Colon (tissue), 2 donors: ENCODE data around the gene TEAD3.

Experiments
- FAIRE-seq: peaks from 2 replicates; lab custom pipeline; 2012; peaks lifted over from hg19 to GRCh38; lab: Jason Lieb, UNC
- donor health status: control.
- donor health status: control.

The TEAD3 gene

DNA sequence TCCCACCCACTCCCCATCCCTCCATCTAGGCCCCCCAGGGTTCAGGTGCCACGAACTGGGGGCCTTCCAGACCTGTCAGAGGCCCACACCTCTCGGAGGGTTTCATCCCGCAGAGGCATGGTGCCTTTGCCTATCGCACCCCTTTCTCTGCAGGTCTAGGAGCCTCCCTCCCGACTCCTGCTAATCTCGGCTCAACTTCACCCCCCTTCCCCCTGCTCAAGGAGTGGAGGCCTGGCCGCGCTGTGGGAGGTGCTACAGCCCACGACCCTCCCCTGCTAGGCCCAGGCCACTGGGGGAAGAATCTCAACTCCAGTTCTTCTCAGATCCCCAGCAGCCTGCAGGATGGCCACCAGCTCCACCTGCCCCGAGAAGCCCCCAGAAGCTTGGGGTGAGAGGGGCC, 15.9 kb upstream of the TEAD3 start, which contains the start of gene TULP1:
Gene TULP1, minus strand, starts transcription at position 157 of the 400 bp plus-strand sequence. Its CDS starts 38 bp downstream, at position 119.
- no peak for FAIRE-seq

- FAIRE-seq = no peak
These were observed 15.1 kb upstream of the TEAD3 start for GRCh38 chr6:35512006-35512405.

GRCh38 chr6:35511562-35511941, 14.7 kb upstream of the TEAD3 start:
- no peak for FAIRE-seq

GRCh38 chr6:35510916-35511561, 14.2 kb upstream of the TEAD3 start:
- FAIRE-seq = no peak

DNA sequence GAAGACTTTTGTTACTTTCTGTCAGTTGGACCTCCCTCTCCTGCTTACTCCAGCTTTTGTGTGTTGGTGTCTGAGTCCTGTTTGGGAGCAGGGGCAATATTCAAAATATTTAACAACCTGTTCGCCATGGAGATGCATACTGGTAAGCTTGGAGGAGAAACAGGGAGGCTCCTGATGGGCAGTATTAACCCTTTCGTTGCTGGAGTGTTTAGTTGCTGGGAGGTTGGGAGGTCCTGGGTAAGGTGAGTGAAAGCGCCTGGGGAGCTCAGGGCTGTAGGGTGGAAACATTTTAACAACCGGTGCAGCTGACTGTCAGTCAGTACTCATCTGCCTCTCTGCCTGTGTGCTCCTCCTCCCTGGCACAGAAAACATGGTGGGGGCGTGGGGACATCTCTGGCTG, 11.7 kb upstream of the TEAD3 start:
- FAIRE-seq = no peak

DNA sequence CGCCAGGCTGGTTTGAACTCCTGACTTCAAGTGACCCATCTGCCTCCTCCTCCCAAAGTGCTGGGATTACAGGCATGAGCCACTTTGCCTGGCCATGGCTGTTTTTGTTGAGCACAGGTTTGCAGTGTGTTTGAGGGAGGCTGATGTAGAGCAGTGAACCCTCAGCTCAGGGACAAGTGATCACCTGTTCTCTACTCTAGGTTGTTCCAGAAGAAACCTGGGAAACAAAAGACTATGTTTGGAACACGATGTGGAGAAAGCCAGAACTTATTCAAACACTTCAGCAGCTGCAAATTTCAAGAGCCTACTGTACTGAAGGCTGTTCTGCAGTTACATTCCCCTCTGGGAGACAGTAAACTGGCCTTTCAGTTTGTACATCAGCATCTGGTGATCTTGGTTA, 11.1 kb upstream of the TEAD3 start:
- no peak for FAIRE-seq

DNA sequence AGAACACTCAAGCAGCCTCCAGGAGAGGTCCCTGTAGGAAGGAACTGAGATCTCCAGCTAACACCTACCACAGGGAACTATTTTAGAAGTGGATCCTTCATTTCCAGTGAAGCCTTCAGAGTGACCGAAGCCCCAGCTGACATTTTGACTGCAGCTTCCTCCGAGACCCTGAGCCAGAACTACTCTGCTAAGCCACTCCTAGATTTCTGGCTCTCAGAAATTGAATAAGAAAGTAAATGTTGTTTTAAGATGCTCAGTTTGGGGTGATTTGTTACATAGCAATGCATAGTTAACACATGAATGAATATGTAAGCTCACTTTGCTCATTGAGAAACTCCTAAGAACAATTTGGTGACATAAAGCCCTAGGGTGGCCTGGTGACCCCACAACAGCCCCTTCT, 10.3 kb upstream of the TEAD3 start:
- no peak for FAIRE-seq

- FAIRE-seq = no peak
These were observed 9.7 kb upstream of the TEAD3 start for GRCh38 chr6:35506536-35506935.

DNA sequence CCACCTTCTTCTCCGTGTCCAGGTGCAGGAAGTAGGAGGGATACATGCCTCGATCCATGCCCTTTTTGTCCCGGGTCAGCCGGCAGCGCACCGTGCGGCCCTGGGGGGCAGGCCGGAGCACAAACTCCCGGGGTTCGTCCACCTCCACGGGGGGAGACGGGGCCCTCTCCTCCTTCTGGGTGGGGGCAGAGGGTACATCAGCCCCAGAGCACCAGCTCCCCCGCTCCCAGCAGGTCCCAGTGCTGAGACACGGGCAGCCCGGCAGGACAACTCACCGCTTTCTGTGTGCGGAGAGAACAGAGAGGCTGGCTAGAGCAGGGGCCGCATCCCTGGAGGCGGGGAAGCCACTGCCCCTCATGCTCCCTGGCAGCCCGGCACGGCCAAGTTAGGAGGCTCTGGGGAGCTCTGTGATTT, 9.1 kb upstream of the TEAD3 start:
- FAIRE-seq = no peak

DNA sequence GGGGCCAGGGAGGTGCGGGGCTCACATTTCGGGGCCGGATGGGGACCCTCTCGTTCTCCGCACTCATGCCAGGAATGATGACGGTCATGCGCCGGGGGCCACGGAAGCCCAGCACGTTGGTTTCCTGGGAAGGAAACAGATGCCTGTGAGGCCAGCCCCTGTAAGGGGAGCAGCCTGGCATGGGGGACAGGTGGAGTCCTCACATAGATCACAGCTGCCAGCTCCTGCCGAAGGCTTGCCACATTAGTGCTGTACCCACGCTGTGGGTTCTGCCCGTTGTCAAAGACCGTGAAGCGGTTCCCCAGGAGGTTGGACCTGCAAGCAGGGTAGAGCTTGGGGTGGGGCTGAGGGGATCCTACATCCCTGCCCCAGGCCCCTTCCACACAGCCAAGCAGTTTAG, 6.7 kb upstream of the TEAD3 start:
- no peak for FAIRE-seq

GRCh38 chr6:35501784-35502183, 4.9 kb upstream of the TEAD3 start:
- no peak for FAIRE-seq

DNA sequence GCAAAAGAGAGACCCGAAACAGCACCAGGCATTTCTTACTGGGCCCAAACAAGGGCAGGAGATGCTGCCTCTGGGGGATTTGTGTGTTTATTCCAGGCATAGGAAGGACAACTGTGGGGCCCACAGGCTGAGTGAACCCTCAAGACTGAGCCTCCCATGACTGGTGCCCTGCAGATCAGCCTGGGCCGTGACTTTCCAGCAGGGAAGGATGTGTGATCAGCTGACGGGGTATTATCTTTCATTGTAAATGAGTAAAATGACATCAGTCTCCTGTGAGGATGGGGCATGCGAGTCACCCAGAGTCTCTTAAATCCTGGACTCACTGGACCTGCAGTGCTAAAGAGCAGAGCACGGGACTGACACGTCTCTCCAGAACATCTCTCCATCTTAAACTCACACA, 3.9 kb upstream of the TEAD3 start:
- FAIRE-seq = no peak

- no peak for FAIRE-seq
These were observed 2.5 kb upstream of the TEAD3 start for GRCh38 chr6:35499372-35499771.

GRCh38 chr6:35498422-35499067, 1.7 kb upstream of the TEAD3 start:
- FAIRE-seq = no peak

DNA sequence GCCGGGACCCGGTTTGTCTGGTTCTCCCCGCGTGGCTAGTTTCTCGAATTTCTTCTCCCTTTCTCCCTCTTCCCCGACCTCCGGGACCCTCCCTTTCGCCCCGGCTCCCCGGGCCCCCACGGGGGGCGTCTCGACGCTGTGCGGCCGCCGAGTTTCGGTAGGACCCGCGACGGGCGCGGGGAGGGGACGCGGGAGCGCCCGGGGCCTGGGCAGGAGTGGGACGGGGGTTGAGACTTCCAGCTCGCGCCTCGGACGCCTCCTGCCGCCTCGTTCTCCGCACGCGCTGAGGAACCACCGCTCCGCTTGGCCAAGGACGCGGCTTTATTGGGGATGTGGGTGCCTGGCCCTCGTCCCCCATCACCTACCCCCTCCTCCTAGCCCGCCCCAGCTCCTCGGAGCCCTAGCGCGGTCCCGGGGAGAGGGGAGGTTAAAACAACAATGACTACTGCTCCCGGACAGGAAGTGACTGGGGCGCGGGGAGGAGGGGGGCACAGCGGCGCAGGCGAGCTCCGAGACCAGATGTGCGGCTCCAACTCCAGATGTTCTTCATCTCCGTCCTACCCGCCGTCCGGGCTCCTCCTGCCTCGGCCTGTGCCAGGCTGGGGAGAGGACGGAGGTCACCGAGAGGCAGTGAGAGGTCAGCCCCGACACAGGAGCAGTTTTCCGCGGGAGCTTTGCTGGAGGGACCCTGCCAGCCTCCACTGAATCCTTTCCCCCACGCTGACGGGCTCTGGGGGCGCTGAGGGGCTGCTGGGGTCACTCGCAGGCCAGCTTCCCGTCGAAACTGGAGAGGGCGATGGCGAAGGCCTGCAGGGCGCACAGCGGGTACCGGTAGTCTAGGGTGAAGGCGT, 917 bp upstream of the TEAD3 start:
- FAIRE-seq = no peak

DNA sequence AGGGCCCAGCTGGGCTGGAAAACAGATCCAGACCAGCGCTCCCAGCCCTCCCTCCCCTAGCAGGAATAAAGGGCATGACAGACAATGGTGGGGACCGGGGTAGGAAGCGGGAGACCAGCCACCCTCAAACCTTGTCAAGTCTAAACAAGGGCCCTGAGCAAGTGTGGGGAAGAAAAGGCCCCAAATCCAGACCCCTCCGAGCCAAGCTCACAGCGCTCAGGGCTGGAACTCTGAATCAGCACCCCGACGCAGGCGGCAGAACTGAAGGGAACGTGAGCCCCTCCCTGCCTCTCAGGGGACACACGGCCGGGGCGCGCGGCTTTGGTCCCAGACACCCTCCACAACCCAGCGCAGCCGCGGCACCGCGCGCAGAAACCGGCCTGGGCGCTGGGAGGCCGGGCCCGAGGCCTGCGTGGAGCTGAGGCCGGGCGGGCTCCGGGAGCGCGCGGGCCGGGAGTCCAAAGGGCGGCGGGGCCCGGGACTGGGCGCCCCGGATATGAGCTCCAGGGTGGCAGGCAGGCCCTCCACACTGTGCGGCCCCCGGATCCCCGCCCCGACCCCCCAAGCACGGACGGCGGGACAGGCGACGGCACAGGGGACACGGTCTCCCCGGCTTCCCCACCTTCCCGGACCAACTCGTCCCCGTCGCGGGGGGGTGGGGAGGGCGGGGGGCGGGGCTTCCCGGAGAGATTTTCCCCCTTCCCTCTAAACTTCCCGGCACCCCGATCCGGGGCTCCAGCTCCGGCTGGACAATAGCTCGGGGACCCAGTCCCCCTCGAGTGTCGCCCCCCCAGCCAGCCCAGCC, 641 bp downstream of the TEAD3 start:
- no peak for FAIRE-seq

DNA sequence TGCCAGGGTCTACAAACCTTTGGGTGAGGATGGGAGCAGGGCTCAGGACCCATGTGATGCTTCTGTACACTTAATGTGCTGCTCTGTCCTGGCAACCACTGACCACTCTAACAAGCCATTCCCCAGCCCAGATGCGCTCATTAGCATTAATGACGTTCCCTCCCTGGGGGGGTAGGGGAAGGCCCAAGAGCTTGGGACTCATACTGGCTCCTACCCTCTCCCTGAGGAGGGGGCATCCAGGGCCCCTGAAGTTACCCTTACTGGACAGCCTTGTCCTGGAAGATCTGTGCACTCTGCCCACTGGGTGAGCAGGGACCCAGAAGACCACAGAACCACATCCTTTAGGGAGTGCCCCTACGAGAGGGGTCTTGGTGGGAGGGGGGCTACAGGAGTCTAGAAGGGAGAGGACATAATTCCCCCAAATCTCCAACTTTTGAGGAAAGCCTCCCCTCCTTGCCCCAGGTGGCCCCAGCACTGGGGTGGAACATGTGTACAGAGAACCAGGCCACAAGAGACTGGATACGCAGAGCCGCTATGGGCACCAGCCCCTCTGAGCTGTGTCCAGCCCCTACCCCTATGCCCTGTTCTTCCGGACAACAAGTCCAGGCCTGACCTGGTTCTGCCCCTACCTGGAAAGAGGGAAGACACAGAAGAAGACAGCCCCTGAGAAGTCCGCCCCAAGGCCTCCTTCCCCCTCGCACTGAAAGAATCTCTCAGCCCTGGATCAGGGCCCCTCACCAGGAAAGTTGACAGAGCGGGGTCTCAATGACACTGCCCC, 1.4 kb downstream of the TEAD3 start:
- no peak for FAIRE-seq

DNA sequence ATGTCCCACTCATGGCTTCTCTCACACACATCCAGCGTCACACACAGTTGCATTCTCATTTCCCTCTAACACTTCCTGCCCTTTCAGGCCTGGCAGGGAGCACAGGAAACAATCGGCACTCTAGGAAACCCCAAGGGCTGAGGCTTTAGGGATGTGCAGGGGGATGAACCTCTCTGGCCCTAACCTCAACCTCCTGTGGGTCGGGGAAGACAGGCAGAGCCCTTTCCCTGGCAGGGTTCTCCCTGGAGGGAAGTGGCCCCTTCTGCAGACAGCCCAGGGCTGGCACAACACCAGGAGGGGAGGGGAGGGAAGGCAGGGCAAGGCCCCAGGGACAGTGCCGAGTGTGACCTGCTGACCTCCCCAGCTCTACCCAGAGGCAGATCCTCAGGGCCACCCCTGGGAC, 2.7 kb downstream of the TEAD3 start:
- FAIRE-seq = no peak

- FAIRE-seq = no peak
These were observed 3.4 kb downstream of the TEAD3 start for GRCh38 chr6:35493307-35493983.

DNA sequence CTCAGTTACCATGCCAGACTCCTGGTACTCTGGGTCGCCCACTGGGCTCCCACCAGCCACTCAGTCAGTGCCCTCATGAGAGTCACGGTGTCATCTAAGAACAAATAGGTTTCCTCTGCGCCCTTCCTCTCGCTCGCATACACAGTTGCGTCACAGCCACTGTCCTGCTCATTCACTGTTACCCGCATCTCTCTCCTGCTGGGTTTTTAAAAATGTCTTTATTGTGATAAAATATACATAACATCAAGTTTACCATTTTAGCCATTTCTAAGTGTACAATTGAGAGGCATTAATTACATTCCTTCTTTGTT, 4.0 kb downstream of the TEAD3 start:
- no peak for FAIRE-seq
